ENCODE data around the gene SOX10. TPM values are rescaled to one million over a fixed set of nuclear protein-coding genes. Genes with fewer than 3 reads are reported as not detected.

The SOX10 gene
- total RNA-seq, 2 donors from 2014 or later: 1.5 to 7.0 TPM

- no peak for TF ChIP-seq CTCF (IDR thresholded peaks at IDR 0.05)
- Histone ChIP-seq H3K4me3 (no peak overlapping the region), H3K27ac (no peak overlapping the region), H3K4me1 (no peaks in the 10 kb centered on the region), H3K36me3 (no peaks in the 10 kb centered on the region), H3K27me3 (no peaks in the 10 kb centered on the region), H3K9me3 (no peaks in the 10 kb centered on the region)
- DNase-seq (ENCODE audit: low spot score): no peak
Observed at GRCh38 chr22:38009000-38009806, 24.8 kb upstream of the SOX10 start.

GRCh38 chr22:38007330-38007902, 23.1 kb upstream of the SOX10 start:
- no peak overlapping the region for H3K4me3 ChIP-seq
- no peaks in the 10 kb centered on the region for H3K9me3 ChIP-seq
- H3K36me3 ChIP-seq: no peaks in the 10 kb centered on the region
- DNase-seq (ENCODE audit: low spot score): no peak
- no peak overlapping the region for H3K27ac ChIP-seq
- no peak for TF ChIP-seq CTCF (IDR thresholded peaks at IDR 0.05)
- H3K27me3 ChIP-seq: no peaks in the 10 kb centered on the region
- H3K4me1 ChIP-seq: no peaks in the 10 kb centered on the region

GRCh38 chr22:38006906-38007305, 22.6 kb upstream of the SOX10 start:
- no peak for TF ChIP-seq CTCF (IDR thresholded peaks at IDR 0.05)
- no peak overlapping the region for H3K4me3 ChIP-seq
- no peaks in the 10 kb centered on the region for H3K36me3 ChIP-seq
- H3K9me3 ChIP-seq: no peaks in the 10 kb centered on the region
- H3K4me1 ChIP-seq: no peaks in the 10 kb centered on the region
- H3K27me3 ChIP-seq: no peaks in the 10 kb centered on the region
- no peak overlapping the region for H3K27ac ChIP-seq
- DNase-seq (ENCODE audit: low spot score): no peak

- Histone ChIP-seq H3K4me1 (no peaks in the 10 kb centered on the region), H3K9me3 (no peaks in the 10 kb centered on the region), H3K27me3 (no peaks in the 10 kb centered on the region), H3K36me3 (no peaks in the 10 kb centered on the region), H3K4me3 (no peak overlapping the region), H3K27ac (no peak overlapping the region)
- no peak for TF ChIP-seq CTCF (IDR thresholded peaks at IDR 0.05)
- no peak for DNase-seq (ENCODE audit: low spot score)
Observed at GRCh38 chr22:38005943-38006342, 21.6 kb upstream of the SOX10 start.

GRCh38 chr22:37999640-38000272, 15.4 kb upstream of the SOX10 start:
- no peak for TF ChIP-seq CTCF (IDR thresholded peaks at IDR 0.05)
- DNase-seq (ENCODE audit: low spot score): no peak
- H3K36me3 ChIP-seq: no peaks in the 10 kb centered on the region
- H3K27me3 ChIP-seq: no peaks in the 10 kb centered on the region
- peaks cover 0 to 11% of the 10 kb centered on the region in 2 donors for H3K4me1 ChIP-seq
- H3K4me3 ChIP-seq: no peak overlapping the region
- H3K9me3 ChIP-seq: no peaks in the 10 kb centered on the region
- peak overlapping the region in 1 of 2 donors; percentile 11 for H3K27ac ChIP-seq
